ENCODE results near the gene NUP205.

NUP205 gene

DNA sequence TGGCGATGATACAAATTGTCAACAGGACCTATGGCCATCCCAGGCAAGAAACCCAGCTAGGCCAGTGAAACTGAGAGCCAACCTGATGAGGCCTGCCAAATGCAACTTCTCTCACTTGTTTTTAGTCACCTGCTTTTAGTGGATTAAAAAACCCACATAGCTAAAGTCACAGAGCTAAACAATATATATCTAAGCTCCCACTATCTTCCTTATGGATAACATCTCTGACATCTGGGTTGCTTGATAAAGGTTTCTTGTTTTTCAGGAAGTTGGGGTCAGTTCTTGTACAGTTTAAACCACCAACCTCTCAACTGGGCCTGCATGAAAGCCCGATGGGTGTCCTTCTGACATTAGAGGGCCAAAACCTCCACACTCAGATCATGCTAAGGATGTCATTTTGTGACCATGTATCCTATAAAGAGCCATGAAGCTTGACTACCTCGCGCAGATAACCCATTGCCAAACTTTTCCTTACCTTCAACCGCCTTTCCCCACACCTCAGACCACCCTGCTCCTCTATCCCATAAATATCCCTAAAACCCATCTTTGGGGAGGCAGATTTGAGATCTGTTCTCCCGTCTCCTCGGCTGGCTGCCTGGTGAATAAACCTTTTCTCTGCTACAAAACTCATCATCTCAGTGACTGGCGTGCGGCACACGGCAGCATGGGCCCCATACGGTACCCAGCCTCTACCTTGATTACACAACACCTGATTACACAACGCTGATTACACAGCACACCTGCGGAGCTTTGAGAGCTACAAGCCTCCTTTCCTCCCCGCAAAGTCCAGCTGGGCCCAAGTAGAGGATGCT is 103.8 kb downstream of the NUP205 start:
- no peak for DNase-seq
- no peaks in the 10 kb centered on the region for H3K9me3 ChIP-seq (replicated peaks; ENCODE audit: insufficient read depth, low read length)
- peaks cover 8% of the 10 kb centered on the region for H3F3A ChIP-seq (ENCODE audit: insufficient read depth, low read length)
- H2AFZ ChIP-seq (ENCODE audit: low read length), result peak overlapping the region; percentile 93
- peak overlapping the region; percentile 67 for H3K4me2 ChIP-seq (ENCODE audit: low read depth, low read length)
- peaks cover 38% of the 10 kb centered on the region for H3K79me2 ChIP-seq (ENCODE audit: low read length)
- no peaks in the 10 kb centered on the region for H3K9me2 ChIP-seq (replicated peaks; ENCODE audit: insufficient read depth, low read length)
- no peak overlapping the region for H3K27ac ChIP-seq (ENCODE audit: low read length)
- H3K27me3 ChIP-seq (replicated peaks; ENCODE audit: insufficient read depth, low read length), result no peaks in the 10 kb centered on the region
- H3K9ac ChIP-seq (ENCODE audit: low read length), result peak overlapping the region; percentile 10; the same call in 1 of the 2 replicates
- no peaks in the 10 kb centered on the region for H4K20me1 ChIP-seq (ENCODE audit: insufficient read depth, low read length)
- H3K4me3 ChIP-seq (ENCODE audit: low read length), result peak overlapping the region; percentile 98
- H3K36me3 ChIP-seq (replicated peaks; ENCODE audit: insufficient read depth, low read length), result no peaks in the 10 kb centered on the region
- H3K4me1 ChIP-seq (ENCODE audit: low read length), result 0 out of 2 replicates have a peak, but pooled peaks cover 7% of the 10 kb centered on the region
- no peak for TF ChIP-seq EZH2phosphoT487 (IDR thresholded peaks at IDR 0.05; ENCODE audit: low read length)
- TF ChIP-seq EZH2 (optimal IDR thresholded peaks at IDR 0.05; ENCODE audit: low read depth, low read length), result no peak
- TF ChIP-seq, protein P1, sequence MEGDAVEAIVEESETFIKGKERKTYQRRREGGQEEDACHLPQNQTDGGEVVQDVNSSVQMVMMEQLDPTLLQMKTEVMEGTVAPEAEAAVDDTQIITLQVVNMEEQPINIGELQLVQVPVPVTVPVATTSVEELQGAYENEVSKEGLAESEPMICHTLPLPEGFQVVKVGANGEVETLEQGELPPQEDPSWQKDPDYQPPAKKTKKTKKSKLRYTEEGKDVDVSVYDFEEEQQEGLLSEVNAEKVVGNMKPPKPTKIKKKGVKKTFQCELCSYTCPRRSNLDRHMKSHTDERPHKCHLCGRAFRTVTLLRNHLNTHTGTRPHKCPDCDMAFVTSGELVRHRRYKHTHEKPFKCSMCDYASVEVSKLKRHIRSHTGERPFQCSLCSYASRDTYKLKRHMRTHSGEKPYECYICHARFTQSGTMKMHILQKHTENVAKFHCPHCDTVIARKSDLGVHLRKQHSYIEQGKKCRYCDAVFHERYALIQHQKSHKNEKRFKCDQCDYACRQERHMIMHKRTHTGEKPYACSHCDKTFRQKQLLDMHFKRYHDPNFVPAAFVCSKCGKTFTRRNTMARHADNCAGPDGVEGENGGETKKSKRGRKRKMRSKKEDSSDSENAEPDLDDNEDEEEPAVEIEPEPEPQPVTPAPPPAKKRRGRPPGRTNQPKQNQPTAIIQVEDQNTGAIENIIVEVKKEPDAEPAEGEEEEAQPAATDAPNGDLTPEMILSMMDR (IDR thresholded peaks at IDR 0.05; ENCODE audit: low read length), result no peak

- no peak overlapping the region for H3K27ac ChIP-seq (ENCODE audit: low read length)
- H3K79me2 ChIP-seq (ENCODE audit: low read length), result peaks cover 43% of the 10 kb centered on the region
- peak overlapping the region; percentile 67 for H3K4me2 ChIP-seq (ENCODE audit: low read depth, low read length)
- peak overlapping the region; percentile 10; the same call in 1 of the 2 replicates for H3K9ac ChIP-seq (ENCODE audit: low read length)
- H3K4me1 ChIP-seq (ENCODE audit: low read length), result 0 out of 2 replicates have a peak, but pooled peaks cover 7% of the 10 kb centered on the region
- no peaks in the 10 kb centered on the region for H3K36me3 ChIP-seq (replicated peaks; ENCODE audit: insufficient read depth, low read length)
- H2AFZ ChIP-seq (ENCODE audit: low read length), result peak overlapping the region; percentile 93
- no peaks in the 10 kb centered on the region for H4K20me1 ChIP-seq (ENCODE audit: insufficient read depth, low read length)
- H3K9me3 ChIP-seq (replicated peaks; ENCODE audit: insufficient read depth, low read length), result no peaks in the 10 kb centered on the region
- DNase-seq, result no peak
- peaks cover 8% of the 10 kb centered on the region for H3F3A ChIP-seq (ENCODE audit: insufficient read depth, low read length)
- peak overlapping the region; percentile 98 for H3K4me3 ChIP-seq (ENCODE audit: low read length)
- H3K27me3 ChIP-seq (replicated peaks; ENCODE audit: insufficient read depth, low read length), result no peaks in the 10 kb centered on the region
- no peaks in the 10 kb centered on the region for H3K9me2 ChIP-seq (replicated peaks; ENCODE audit: insufficient read depth, low read length)
- TF ChIP-seq EZH2 (optimal IDR thresholded peaks at IDR 0.05; ENCODE audit: low read depth, low read length) (no peak), EZH2phosphoT487 (IDR thresholded peaks at IDR 0.05; ENCODE audit: low read length) (no peak)
- TF ChIP-seq, protein P1 (IDR thresholded peaks at IDR 0.05; ENCODE audit: low read length), result no peak; the same call in 1 of the 2 replicates
These were observed 104.3 kb downstream of the NUP205 start for GRCh38 chr7:135662123-135662372.

- H3K36me3 ChIP-seq (replicated peaks; ENCODE audit: insufficient read depth, low read length), result no peaks in the 10 kb centered on the region
- H3K4me2 ChIP-seq (ENCODE audit: low read depth, low read length), result peak within 1 kb of the TSS; percentile 81
- H3K9me2 ChIP-seq (replicated peaks; ENCODE audit: insufficient read depth, low read length), result no peaks in the 10 kb centered on the region
- 0 out of 2 replicates have a peak, but pooled peaks cover 7% of the 10 kb centered on the region for H3K4me1 ChIP-seq (ENCODE audit: low read length)
- no peak for TF ChIP-seq EZH2 (optimal IDR thresholded peaks at IDR 0.05; ENCODE audit: low read depth, low read length)
- TF ChIP-seq EZH2phosphoT487 (IDR thresholded peaks at IDR 0.05; ENCODE audit: low read length), result no peak
- TF ChIP-seq, protein P1 (IDR thresholded peaks at IDR 0.05; ENCODE audit: low read length), result peak; percentile 70; the same call in 1 of the 2 replicates
- H3K4me3 ChIP-seq (ENCODE audit: low read length), result peak within 1 kb of the TSS; percentile 98
- H4K20me1 ChIP-seq (ENCODE audit: insufficient read depth, low read length), result no peaks in the 10 kb centered on the region
- H3K9ac ChIP-seq (ENCODE audit: low read length), result peak within 1 kb of the TSS; percentile 87
- H3K27ac ChIP-seq (ENCODE audit: low read length), result peak within 1 kb of the TSS; percentile 30; the same call in 1 of the 2 replicates
- no peaks in the 10 kb centered on the region for H3K27me3 ChIP-seq (replicated peaks; ENCODE audit: insufficient read depth, low read length)
- H3F3A ChIP-seq (ENCODE audit: insufficient read depth, low read length), result peaks cover 8% of the 10 kb centered on the region
- H3K79me2 ChIP-seq (ENCODE audit: low read length), result peaks cover 43% of the 10 kb centered on the region
- peak; percentile 99 for DNase-seq
- peak within 1 kb of the TSS; percentile 98 for H2AFZ ChIP-seq (ENCODE audit: low read length)
- H3K9me3 ChIP-seq (replicated peaks; ENCODE audit: insufficient read depth, low read length), result no peaks in the 10 kb centered on the region
These were observed 104.8 kb downstream of the NUP205 start, which contains the start of gene STMP1 for GRCh38 chr7:135662373-135663114. Gene STMP1, plus strand, starts transcription at chr7:135662514.
